K562 (cell line): Measurements from ENCODE around the gene TBC1D5. TPM values are rescaled to one million over a fixed set of nuclear protein-coding genes. Genes with fewer than 3 reads are reported as not detected.

Source experiments
- ATAC-seq: fragments of 200-7000 bp; cut with Tn5 transposase; 3 replicates; pipeline ENCODE4 v1.9.1; 2020; ENCODE audit warnings: moderate library complexity
- BruUV-seq: library from RNA; stranded (reverse); fragments of 400-500 nt; replicated peaks from 2 replicates; lab custom pipeline; 2021; lab: Mats Ljungman, UMichigan
- CTCF ChIA-PET: fragments of 300-600 bp; formaldehyde crosslinking; extraction: SDS; loops from one replicate; lab custom pipeline; 2021; ENCODE audit warnings: low intra/inter-chr PET ratio; lab: Yijun Ruan, JAX
- POLR2A ChIA-PET: fragments of 300-600, 350-650 bp; sonication (Branson Sonifier 250); formaldehyde crosslinking; extraction: SDS; loops from one replicate; lab custom pipeline; 2021; ENCODE audit warnings: antibody characterized with exemption, inconsistent platforms; lab: Yijun Ruan, JAX
- DNase-seq, 4 experiments: peaks; one replicate each; pipeline versions ENCODE4 v3.0.0 to v3.0.0-alpha.2; 2011 to 2018; ENCODE audit warnings: low spot score in 3 of 4, mixed read lengths in 3 of 4; ENCODE audit errors: extremely low read depth in 1 of 4
- FAIRE-seq: peaks from 2 replicates; lab custom pipeline; 2011; peaks lifted over from hg19 to GRCh38; lab: Jason Lieb, UNC
- H2AFZ ChIP-seq: 2 replicates; pipeline ENCODE4 v1.6.0; 2011; ENCODE audit warnings: low read depth, low read length, control low read depth, inconsistent platforms
- H3K27ac ChIP-seq: fragments of 200-600 bp; 3 replicates; pipeline ENCODE4 v1.8.0; 2011; ENCODE audit warnings: low read depth, mild to moderate bottlenecking, control low read depth, inconsistent platforms, low read length, moderate library complexity, mixed read lengths; ENCODE audit errors: extremely low read depth
- H3K27me3 ChIP-seq, 2 experiments: fragments of 300-600 bp in 1 of 2; 2 replicates in 1 of 2; 3 replicates in 1 of 2; pipeline versions ENCODE4 v1.6.0 to v1.8.0; 2011; ENCODE audit warnings: inconsistent platforms in 2 of 2, low read length in 2 of 2, mild to moderate bottlenecking in 1 of 2, mixed read lengths in 1 of 2, moderate library complexity in 1 of 2; ENCODE audit not compliant: control insufficient read depth in 2 of 2, insufficient read depth in 2 of 2
- H3K36me3 ChIP-seq: fragments of 300-600 bp; 3 replicates; pipeline ENCODE4 v1.8.0; 2011; ENCODE audit warnings: mild to moderate bottlenecking, low read length, inconsistent platforms; ENCODE audit not compliant: control insufficient read depth, insufficient read depth
- H3K4me1 ChIP-seq, 2 experiments: fragments of 200-600 bp in 1 of 2; replicated peaks in 1 of 2; 2 replicates in 1 of 2; 3 replicates in 1 of 2; pipeline versions ENCODE4 v1.5.1 to v1.8.0; 2011; ENCODE audit warnings: inconsistent platforms in 2 of 2, low read length in 2 of 2, mild to moderate bottlenecking in 1 of 2, mixed read lengths in 1 of 2, moderate library complexity in 1 of 2; ENCODE audit not compliant: control insufficient read depth in 2 of 2, insufficient read depth in 2 of 2
- H3K4me2 ChIP-seq: 2 replicates; pipeline ENCODE4 v1.6.1; 2011; ENCODE audit warnings: low read length, control low read depth, inconsistent platforms, mixed read lengths; ENCODE audit not compliant: insufficient read depth
- H3K4me3 ChIP-seq: fragments of 200-600 bp; sonication (generic), shearing (Covaris generic); 2 replicates; pipeline ENCODE4 v1.5.1; 2016; ENCODE audit warnings: control low read depth, inconsistent platforms
- H3K79me2 ChIP-seq: fragments of 200-600 bp; 3 replicates; pipeline ENCODE4 v1.8.0; 2011; ENCODE audit warnings: low read length, inconsistent platforms; ENCODE audit not compliant: control insufficient read depth, insufficient read depth
- H3K9ac ChIP-seq, 2 experiments: 2 replicates each; pipeline versions ENCODE4 v1.6.0 to v1.6.1; 2011; ENCODE audit warnings: low read depth in 2 of 2, low read length in 2 of 2, control low read depth in 1 of 2, inconsistent platforms in 1 of 2, mild to moderate bottlenecking in 1 of 2, mixed read lengths in 1 of 2; ENCODE audit not compliant: insufficient read depth in 1 of 2
- H3K9me1 ChIP-seq: one replicate; pipeline ENCODE4 v1.6.0; 2011; ENCODE audit warnings: inconsistent platforms, mild to moderate bottlenecking, low read length, moderate library complexity; ENCODE audit not compliant: control insufficient read depth, insufficient read depth
- H3K9me3 ChIP-seq: replicated peaks from 2 replicates; pipeline ENCODE4 v1.5.1; 2011; ENCODE audit warnings: low read depth, low read length, inconsistent platforms; ENCODE audit not compliant: control insufficient read depth, insufficient read depth
- H4K20me1 ChIP-seq: replicated peaks from 2 replicates; pipeline ENCODE4 v1.6.1; 2011; ENCODE audit warnings: low read length, inconsistent platforms, mixed read lengths; ENCODE audit not compliant: control insufficient read depth, insufficient read depth
- CBX2 ChIP-seq: fragments of 200-600 bp; sonication (generic); IDR thresholded peaks from one replicate; pipeline ENCODE4 v1.6.1; 2012; ENCODE audit warnings: mild to moderate bottlenecking, low read length, inconsistent platforms; ENCODE audit not compliant: insufficient read depth, poor library complexity, severe bottlenecking
- CCNT2 ChIP-seq: IDR thresholded peaks from 2 replicates; pipeline ENCODE4 v1.6.1; 2011; ENCODE audit warnings: borderline replicate concordance, low read depth, mild to moderate bottlenecking, moderate library complexity, mixed read lengths, low read length; ENCODE audit not compliant: insufficient read length; ENCODE audit errors: extremely low read depth
- CEBPB ChIP-seq: fragments of 450-650 bp; IDR thresholded peaks from 2 replicates; pipeline ENCODE4 v1.6.1; 2016; ENCODE audit warnings: missing genetic modification characterization, missing compliant biosample characterization
- ESRRB ChIP-seq: fragments of 250-450 bp; sonication (Bioruptor Pico); IDR thresholded peaks from 2 replicates; pipeline ENCODE4 v1.5.0; 2020; ENCODE audit warnings: mild to moderate bottlenecking, moderate library complexity, borderline replicate concordance
- ILF3 ChIP-seq: fragments of 450-650 bp; IDR thresholded peaks from 2 replicates; pipeline ENCODE4 v1.6.1; 2018; ENCODE audit warnings: antibody characterized with exemption, mild to moderate bottlenecking, moderate library complexity, borderline replicate concordance
- MCM3 ChIP-seq: fragments of 450-650 bp; IDR thresholded peaks from 2 replicates; pipeline ENCODE4 v1.6.1; 2016
- NCOA6 ChIP-seq: fragments of 450-650 bp; IDR thresholded peaks from 2 replicates; pipeline ENCODE4 v1.6.1; 2017; ENCODE audit warnings: mild to moderate bottlenecking
- PHF21A ChIP-seq: fragments of 450-650 bp; IDR thresholded peaks from 2 replicates; pipeline ENCODE4 v1.6.1; 2017; ENCODE audit warnings: low read depth, borderline replicate concordance
- PYGO2 ChIP-seq: fragments of 450-650 bp; IDR thresholded peaks from 2 replicates; pipeline ENCODE4 v1.6.1; 2016; ENCODE audit warnings: mild to moderate bottlenecking, missing genetic modification characterization, moderate library complexity, missing compliant biosample characterization
- SNRNP70 ChIP-seq: fragments of 200-400 bp; formaldehyde crosslinking; optimal IDR thresholded peaks from 2 replicates; pipeline ENCODE3; 2017; ENCODE audit warnings: low read depth, low read length
- SRF ChIP-seq, 2 experiments: fragments of 250-450, 450-650 bp in 1 of 2; sonication (Bioruptor Pico) in 1 of 2; sonication (generic) in 1 of 2; formaldehyde crosslinking; IDR thresholded peaks; 2 replicates each; pipeline versions ENCODE4 v1.5.0 to v1.5.1; 2020 to 2022; ENCODE audit warnings: mild to moderate bottlenecking in 1 of 2, missing genetic modification reagents in 1 of 2
- TCF7 ChIP-seq: sonication (generic); IDR thresholded peaks from 2 replicates; pipeline ENCODE4 v1.6.1; 2016; ENCODE audit warnings: antibody characterized with exemption, borderline replicate concordance
- TSC22D4 ChIP-seq: fragments of 450-650 bp; IDR thresholded peaks from 2 replicates; pipeline ENCODE4 v1.6.1; 2016; ENCODE audit warnings: missing genetic modification characterization, missing biosample characterization, control low read depth
- ZNF778 ChIP-seq: fragments of 450-650 bp; formaldehyde crosslinking; IDR thresholded peaks from 2 replicates; pipeline ENCODE4 v1.4.0; 2020; ENCODE audit warnings: mild to moderate bottlenecking, moderate library complexity
- WGBS: fragments of 100-300 bp; shearing (Covaris generic); methylation state at CpG from one replicate; pipeline ENCODE4 v1.1.6; 2016; ENCODE audit warnings: low coverage, mixed read lengths; ENCODE audit not compliant: insufficient coverage; ENCODE audit errors: missing lambda C conversion rate; 5-methylcytosine and 5-hydroxymethylcytosine counted together
- in situ Hi-C: fragments of 300-500 bp; cut with MboI; formaldehyde crosslinking; loops from 4 replicates; pipeline ENCODE4 v1.15.0; 2018; ENCODE audit warnings: inconsistent platforms, mixed read lengths
- intact Hi-C: fragments of 100-400 bp; cut with micrococcal nuclease; formaldehyde crosslinking; loops from 2 replicates; pipeline ENCODE4 v1.14.2; 2022
- polyA plus RNA-seq, 8 experiments: library from polyadenylated mRNA; depleted of rRNA in 4 of 8; stranded (reverse) in 5 of 8; unstranded in 3 of 8; fragments of >200 nt; fragmentation: Nextera tagmentation in 2 of 8; fragmentation: Illumina TruSeq in 1 of 8; extraction: Ambion mirVana in 2 of 8; extraction: Trizol in 1 of 8; gene quantifications; 2 replicates each; pipeline versions ENCODE4 v1.2.1 to v1.2.3, GENCODE V29; 2011 to 2014; ENCODE audit warnings: inconsistent platforms in 1 of 8, missing spikeins in 1 of 8
- total RNA-seq, 7 experiments: library from RNA; depleted of rRNA in 6 of 7; stranded (reverse); fragments of >200 nt in 6 of 7; fragmentation: Illumina TruSeq in 2 of 7; extraction: Trizol in 2 of 7; gene quantifications; 2 replicates each; pipeline versions ENCODE4 v1.2.1 to v1.2.3, GENCODE V29; 2011 to 2021; ENCODE audit warnings: low replicate concordance in 1 of 7
- TF ChIP-seq, protein P1 (sequence below), 2 experiments: fragments of 450-650 bp; conservative IDR thresholded peaks; 2 replicates each; pipeline ENCODE4 v1.6.1; 2017; ENCODE audit warnings: mild to moderate bottlenecking in 2 of 2, moderate library complexity in 2 of 2
- TF ChIP-seq, protein P2 (sequence below): fragments of 450-650 bp; IDR thresholded peaks from 2 replicates; pipeline ENCODE4 v1.6.1; 2016; ENCODE audit warnings: mild to moderate bottlenecking

The TBC1D5 gene
- total and polyA plus RNA-seq, 9 of the 15 experiments (the other 6 are each of a cell fraction or from before 2014, with no cell fraction given) = 2.9 to 38.1 (median 25.6) TPM

DNA sequence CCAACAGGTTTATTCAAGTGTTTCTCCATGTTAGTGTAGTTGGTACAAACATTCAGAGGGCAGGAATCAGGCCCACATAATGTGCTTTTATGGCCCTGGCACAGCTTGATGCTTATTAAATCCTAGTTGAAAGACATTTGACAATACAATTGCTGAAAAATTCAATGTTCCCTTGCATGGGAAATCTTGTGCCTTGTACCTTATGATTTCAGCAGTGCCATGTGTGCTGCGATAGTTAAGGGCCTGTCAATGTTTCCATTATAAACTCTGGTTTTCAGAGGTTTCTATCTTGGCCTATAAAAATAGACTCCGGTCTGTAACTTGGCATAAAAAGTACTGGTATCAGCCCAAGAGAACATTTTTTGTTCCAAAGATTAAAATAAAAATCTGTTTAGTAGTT, 207.2 kb downstream of the TBC1D5 start:
- no peaks in the 10 kb centered on the region for H3K4me1 ChIP-seq
- no peaks in the 10 kb centered on the region for H3K36me3 ChIP-seq
- ATAC-seq = no peak
- FAIRE-seq = no peak
- no peaks in the 10 kb centered on the region for H3K27me3 ChIP-seq
- no peak overlapping the region for H3K4me2 ChIP-seq
- H4K20me1 ChIP-seq = no peaks in the 10 kb centered on the region
- TF ChIP-seq PHF21A (no peak), ILF3 (no peak), ESRRB (no peak), ZNF778 (CRISPR knock-in tag) (no peak), SNRNP70 (no peak), PYGO2 (tag) (no peak), MCM3 (no peak), TCF7 (no peak), CEBPB (tag) (no peak), TSC22D4 (tag) (no peak), CBX2 (no peak), NCOA6 (no peak), CCNT2 (no peak), SRF (CRISPR knock-in tag; IDR thresholded peaks at IDR 0.05) (no peak)
- TF ChIP-seq, protein P1, sequence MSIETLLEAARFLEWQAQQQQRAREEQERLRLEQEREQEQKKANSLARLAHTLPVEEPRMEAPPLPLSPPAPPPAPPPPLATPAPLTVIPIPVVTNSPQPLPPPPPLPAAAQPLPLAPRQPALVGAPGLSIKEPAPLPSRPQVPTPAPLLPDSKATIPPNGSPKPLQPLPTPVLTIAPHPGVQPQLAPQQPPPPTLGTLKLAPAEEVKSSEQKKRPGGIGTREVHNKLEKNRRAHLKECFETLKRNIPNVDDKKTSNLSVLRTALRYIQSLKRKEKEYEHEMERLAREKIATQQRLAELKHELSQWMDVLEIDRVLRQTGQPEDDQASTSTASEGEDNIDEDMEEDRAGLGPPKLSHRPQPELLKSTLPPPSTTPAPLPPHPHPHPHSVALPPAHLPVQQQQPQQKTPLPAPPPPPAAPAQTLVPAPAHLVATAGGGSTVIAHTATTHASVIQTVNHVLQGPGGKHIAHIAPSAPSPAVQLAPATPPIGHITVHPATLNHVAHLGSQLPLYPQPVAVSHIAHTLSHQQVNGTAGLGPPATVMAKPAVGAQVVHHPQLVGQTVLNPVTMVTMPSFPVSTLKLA (conservative IDR thresholded peaks at IDR 0.05) = no peak
- TF ChIP-seq, protein P2, sequence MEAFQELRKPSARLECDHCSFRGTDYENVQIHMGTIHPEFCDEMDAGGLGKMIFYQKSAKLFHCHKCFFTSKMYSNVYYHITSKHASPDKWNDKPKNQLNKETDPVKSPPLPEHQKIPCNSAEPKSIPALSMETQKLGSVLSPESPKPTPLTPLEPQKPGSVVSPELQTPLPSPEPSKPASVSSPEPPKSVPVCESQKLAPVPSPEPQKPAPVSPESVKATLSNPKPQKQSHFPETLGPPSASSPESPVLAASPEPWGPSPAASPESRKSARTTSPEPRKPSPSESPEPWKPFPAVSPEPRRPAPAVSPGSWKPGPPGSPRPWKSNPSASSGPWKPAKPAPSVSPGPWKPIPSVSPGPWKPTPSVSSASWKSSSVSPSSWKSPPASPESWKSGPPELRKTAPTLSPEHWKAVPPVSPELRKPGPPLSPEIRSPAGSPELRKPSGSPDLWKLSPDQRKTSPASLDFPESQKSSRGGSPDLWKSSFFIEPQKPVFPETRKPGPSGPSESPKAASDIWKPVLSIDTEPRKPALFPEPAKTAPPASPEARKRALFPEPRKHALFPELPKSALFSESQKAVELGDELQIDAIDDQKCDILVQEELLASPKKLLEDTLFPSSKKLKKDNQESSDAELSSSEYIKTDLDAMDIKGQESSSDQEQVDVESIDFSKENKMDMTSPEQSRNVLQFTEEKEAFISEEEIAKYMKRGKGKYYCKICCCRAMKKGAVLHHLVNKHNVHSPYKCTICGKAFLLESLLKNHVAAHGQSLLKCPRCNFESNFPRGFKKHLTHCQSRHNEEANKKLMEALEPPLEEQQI = no peak
- H3K9me3 ChIP-seq = no peaks in the 10 kb centered on the region
- no peaks in the 10 kb centered on the region for H3K9me1 ChIP-seq
- no peak overlapping the region for H3K9ac ChIP-seq
- WGBS = 56% methylated on average over 2 of the region's 2 CpGs
- intact Hi-C loops = no loop called here
- H2AFZ ChIP-seq = no peak overlapping the region
- POLR2A ChIA-PET = no interaction called here
- BruUV-seq = no TSS peak
- H3K79me2 ChIP-seq = no peaks in the 10 kb centered on the region
- H3K27ac ChIP-seq = no peak overlapping the region
- DNase-seq = no peak
- H3K4me3 ChIP-seq = no peak overlapping the region
- CTCF ChIA-PET = no interaction called here
- in situ Hi-C loops = no loop called here
